OCI-LY3 (cell line): Measurements from ENCODE around the gene KANSL1.

Source experiments
- H2AFZ ChIP-seq: fragments of 200-600, 300-600 bp; shearing (Covaris generic); 2 replicates; pipeline ENCODE4 v1.6.0; 2014; ENCODE audit warnings: antibody characterized with exemption, low read depth, low read length
- H3K27ac ChIP-seq: fragments of 200-600, 300-600 bp; sonication (generic); 2 replicates; pipeline ENCODE4 v1.5.1; 2014; ENCODE audit warnings: mild to moderate bottlenecking, low read length, moderate library complexity, mixed read lengths
- H3K27me3 ChIP-seq: fragments of 200-600, 300-600 bp; sonication (generic); 2 replicates; pipeline ENCODE4 v1.6.1; 2014; ENCODE audit warnings: low read depth, low read length, mixed read lengths
- H3K36me3 ChIP-seq: fragments of 200-600, 300-600 bp; sonication (generic); replicated peaks from 2 replicates; pipeline ENCODE3; 2014; ENCODE audit warnings: low read depth, low read length, mixed read lengths
- H3K4me1 ChIP-seq: fragments of 300-600, 200-600 bp; sonication (generic); 2 replicates; pipeline ENCODE4 v1.6.1; 2014; ENCODE audit warnings: low read length, mixed read lengths
- H3K4me2 ChIP-seq: fragments of 200-600, 300-600 bp; sonication (generic); 2 replicates; pipeline ENCODE4 v1.6.1; 2014; ENCODE audit warnings: low read length, mixed read lengths
- H3K4me3 ChIP-seq: fragments of 300-600, 200-600 bp; sonication (generic); 2 replicates; pipeline ENCODE4 v1.5.1; 2014; ENCODE audit warnings: antibody characterized with exemption, mild to moderate bottlenecking, low read length, moderate library complexity
- H3K79me2 ChIP-seq: fragments of 300-600, 200-600 bp; shearing (Covaris generic); 2 replicates; pipeline ENCODE4 v1.6.1; 2014; ENCODE audit warnings: mild to moderate bottlenecking, low read length, mixed read lengths
- H3K9ac ChIP-seq: fragments of 300-600, 200-600 bp; shearing (Covaris generic); 2 replicates; pipeline ENCODE4 v1.6.0; 2014; ENCODE audit warnings: mild to moderate bottlenecking, low read length, moderate library complexity
- H3K9me3 ChIP-seq: fragments of 200-600, 300-600 bp; shearing (Covaris generic); 2 replicates; pipeline ENCODE4 v1.6.1; 2014; ENCODE audit warnings: low read length, mixed read lengths; ENCODE audit not compliant: insufficient read depth
- H4K20me1 ChIP-seq: fragments of 200-600, 300-600 bp; sonication (generic); 2 replicates; pipeline ENCODE4 v1.6.1; 2016; ENCODE audit warnings: low read length, mixed read lengths; ENCODE audit not compliant: insufficient read depth
- EZH2phosphoT487 ChIP-seq: fragments of 200-600 bp; shearing (Covaris generic); IDR thresholded peaks from 2 replicates; pipeline ENCODE4 v1.6.1; 2018; ENCODE audit warnings: antibody characterized with exemption, mixed run types, low read depth
- TF ChIP-seq, protein P1 (sequence below): fragments of 200-600, 300-600 bp; sonication (generic); IDR thresholded peaks from 2 replicates; pipeline ENCODE4 v1.5.1; 2014; ENCODE audit warnings: antibody characterized with exemption, low read length, low read depth

Gene KANSL1

DNA sequence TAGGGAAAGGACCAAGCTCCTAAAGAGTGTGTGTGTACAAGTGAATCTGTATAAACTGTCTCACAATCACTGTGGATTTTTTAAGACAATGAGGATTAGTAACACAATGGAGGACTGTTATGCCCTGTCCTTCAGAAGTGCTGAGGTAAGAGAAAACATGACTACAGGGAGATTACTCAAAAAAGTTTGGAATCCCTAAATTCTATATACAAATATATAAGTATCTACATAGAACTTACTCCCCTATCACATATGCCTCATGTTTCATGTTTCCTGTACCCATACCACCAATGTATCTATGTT is 112.3 kb downstream of the KANSL1 start:
- peaks cover 25% of the 10 kb centered on the region for H4K20me1 ChIP-seq

DNA sequence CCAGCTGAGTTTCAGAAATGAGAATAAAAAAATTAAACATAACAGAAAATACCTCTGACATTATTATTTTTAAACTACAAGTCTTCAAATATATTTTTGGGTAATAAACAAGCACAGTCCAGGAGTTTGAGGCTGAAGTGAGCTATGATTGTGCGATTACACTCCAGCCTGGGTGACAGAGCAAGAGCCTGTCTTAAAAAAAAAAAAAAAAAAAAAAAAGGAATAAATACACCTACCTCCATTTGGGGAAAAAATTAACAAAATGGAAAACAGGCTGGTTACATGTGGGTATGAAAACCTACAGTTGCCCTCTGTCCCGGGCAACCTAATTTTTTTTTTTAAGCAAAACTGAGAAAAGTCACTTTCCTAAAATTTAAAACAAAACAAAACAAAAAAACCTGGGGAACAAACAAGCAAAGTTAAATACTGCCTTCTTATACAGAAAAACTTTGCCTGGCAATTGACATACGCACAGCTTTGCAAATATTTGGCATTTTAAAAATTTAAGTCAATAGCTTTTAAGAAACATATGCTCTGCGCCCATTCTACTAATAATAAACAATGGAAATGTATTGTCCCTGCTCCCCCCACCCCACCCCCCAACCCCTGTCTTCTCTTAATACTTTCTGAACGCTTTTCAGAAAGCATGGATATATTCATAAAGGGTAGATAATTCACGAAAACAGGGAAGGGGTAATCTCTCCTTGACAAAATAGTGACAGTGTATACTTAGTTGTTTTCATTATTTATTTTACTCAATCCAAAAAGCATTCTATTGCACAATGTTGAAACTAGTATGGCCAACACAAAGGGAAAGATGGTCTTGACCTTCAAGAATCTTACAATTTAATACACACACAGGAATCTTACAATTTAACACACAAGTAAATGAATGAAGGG is 112.9 kb downstream of the KANSL1 start:
- Histone ChIP-seq H3K4me1 (no peaks in the 10 kb centered on the region), H3K9me3 (no peaks in the 10 kb centered on the region), H3K4me3 (no peak overlapping the region), H3K4me2 (no peak overlapping the region), H3K79me2 (peaks cover 24% of the 10 kb centered on the region), H3K27ac (no peak overlapping the region), H4K20me1 (peaks cover 21% of the 10 kb centered on the region), H3K9ac (no peak overlapping the region), H2AFZ (no peak overlapping the region), H3K27me3 (no peaks in the 10 kb centered on the region), H3K36me3 (peaks cover 8% of the 10 kb centered on the region)
- TF ChIP-seq, protein P1, sequence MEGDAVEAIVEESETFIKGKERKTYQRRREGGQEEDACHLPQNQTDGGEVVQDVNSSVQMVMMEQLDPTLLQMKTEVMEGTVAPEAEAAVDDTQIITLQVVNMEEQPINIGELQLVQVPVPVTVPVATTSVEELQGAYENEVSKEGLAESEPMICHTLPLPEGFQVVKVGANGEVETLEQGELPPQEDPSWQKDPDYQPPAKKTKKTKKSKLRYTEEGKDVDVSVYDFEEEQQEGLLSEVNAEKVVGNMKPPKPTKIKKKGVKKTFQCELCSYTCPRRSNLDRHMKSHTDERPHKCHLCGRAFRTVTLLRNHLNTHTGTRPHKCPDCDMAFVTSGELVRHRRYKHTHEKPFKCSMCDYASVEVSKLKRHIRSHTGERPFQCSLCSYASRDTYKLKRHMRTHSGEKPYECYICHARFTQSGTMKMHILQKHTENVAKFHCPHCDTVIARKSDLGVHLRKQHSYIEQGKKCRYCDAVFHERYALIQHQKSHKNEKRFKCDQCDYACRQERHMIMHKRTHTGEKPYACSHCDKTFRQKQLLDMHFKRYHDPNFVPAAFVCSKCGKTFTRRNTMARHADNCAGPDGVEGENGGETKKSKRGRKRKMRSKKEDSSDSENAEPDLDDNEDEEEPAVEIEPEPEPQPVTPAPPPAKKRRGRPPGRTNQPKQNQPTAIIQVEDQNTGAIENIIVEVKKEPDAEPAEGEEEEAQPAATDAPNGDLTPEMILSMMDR, result no peak
- TF ChIP-seq EZH2phosphoT487, result no peak

More for the DNA sequence above, 112.3 kb downstream of the KANSL1 start:
- no peak overlapping the region for H3K4me3 ChIP-seq
- TF ChIP-seq EZH2phosphoT487, result no peak
- TF ChIP-seq, protein P1, result no peak
- no peak overlapping the region for H3K4me2 ChIP-seq
- no peak overlapping the region for H3K9ac ChIP-seq
- no peaks in the 10 kb centered on the region for H3K9me3 ChIP-seq
- H3K79me2 ChIP-seq, result peaks cover 29% of the 10 kb centered on the region
- H2AFZ ChIP-seq, result no peak overlapping the region
- H3K27ac ChIP-seq, result no peak overlapping the region
- no peaks in the 10 kb centered on the region for H3K27me3 ChIP-seq
- H3K4me1 ChIP-seq, result no peaks in the 10 kb centered on the region
- H3K36me3 ChIP-seq, result peaks cover 8% of the 10 kb centered on the region

DNA sequence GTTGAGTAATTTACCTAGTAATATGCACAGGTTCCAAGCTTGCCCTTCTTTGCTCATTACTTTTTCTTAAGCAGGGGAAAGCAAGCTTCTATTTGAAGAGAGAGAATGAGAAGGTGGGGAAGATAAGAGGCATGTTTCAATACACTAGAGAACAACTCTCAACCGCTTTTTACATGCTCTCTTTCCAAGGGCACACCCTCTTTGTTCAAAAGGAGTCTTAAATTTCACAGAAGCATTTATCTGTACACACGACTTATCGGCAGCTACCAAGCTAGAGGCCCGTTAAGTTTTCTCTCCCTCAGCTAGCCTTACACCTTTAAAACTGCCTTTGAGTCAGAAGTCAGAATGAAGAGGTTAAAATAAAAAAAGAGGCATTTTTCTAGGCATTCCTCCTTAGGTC is 114.6 kb downstream of the KANSL1 start:
- H3K9ac ChIP-seq, result no peak overlapping the region
- H3K4me3 ChIP-seq, result no peak overlapping the region
- peaks cover 17% of the 10 kb centered on the region for H4K20me1 ChIP-seq
- H3K4me2 ChIP-seq, result no peak overlapping the region
- H3K27ac ChIP-seq, result no peak overlapping the region
- TF ChIP-seq, protein P1, result no peak
- TF ChIP-seq EZH2phosphoT487, result no peak
- H3K9me3 ChIP-seq, result no peaks in the 10 kb centered on the region
- H3K79me2 ChIP-seq, result peaks cover 10% of the 10 kb centered on the region
- H2AFZ ChIP-seq, result no peak overlapping the region
- no peaks in the 10 kb centered on the region for H3K4me1 ChIP-seq
- no peaks in the 10 kb centered on the region for H3K27me3 ChIP-seq
- peaks cover 4% of the 10 kb centered on the region for H3K36me3 ChIP-seq

DNA sequence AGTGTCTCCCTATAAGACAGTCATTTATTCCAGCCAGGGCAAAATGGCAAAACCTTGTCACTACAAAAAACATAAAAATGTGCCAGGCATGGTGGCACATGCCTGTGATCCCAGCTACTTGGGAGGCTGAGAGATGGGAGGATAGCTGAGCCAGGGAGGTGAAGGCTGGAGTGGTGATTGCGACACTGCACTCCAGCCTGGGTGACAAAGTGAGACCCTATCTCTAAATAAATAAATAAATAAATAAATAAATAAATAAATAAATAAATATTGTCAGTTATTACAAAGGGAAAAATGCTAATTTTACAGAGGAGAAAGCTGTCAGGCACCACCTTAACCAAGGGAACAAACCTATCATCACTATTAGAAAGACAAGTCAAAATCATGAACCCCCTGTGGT is 118.7 kb downstream of the KANSL1 start:
- Histone ChIP-seq H3K4me3 (no peak overlapping the region), H3K4me1 (no peaks in the 10 kb centered on the region), H3K4me2 (no peak overlapping the region), H3K79me2 (peaks cover 13% of the 10 kb centered on the region), H3K9ac (no peak overlapping the region), H3K27ac (no peak overlapping the region), H4K20me1 (peaks cover 28% of the 10 kb centered on the region), H3K36me3 (peaks cover 4% of the 10 kb centered on the region), H2AFZ (no peak overlapping the region), H3K9me3 (no peaks in the 10 kb centered on the region), H3K27me3 (no peaks in the 10 kb centered on the region)
- no peak for TF ChIP-seq EZH2phosphoT487
- TF ChIP-seq, protein P1, result no peak
